ENCODE results near the gene FBXW11. TPM values are rescaled to one million over a fixed set of nuclear protein-coding genes. Genes with fewer than 3 reads are reported as not detected.

The FBXW11 gene
- total RNA-seq, 1 donor from 2014 or later: 61.4 TPM

DNA sequence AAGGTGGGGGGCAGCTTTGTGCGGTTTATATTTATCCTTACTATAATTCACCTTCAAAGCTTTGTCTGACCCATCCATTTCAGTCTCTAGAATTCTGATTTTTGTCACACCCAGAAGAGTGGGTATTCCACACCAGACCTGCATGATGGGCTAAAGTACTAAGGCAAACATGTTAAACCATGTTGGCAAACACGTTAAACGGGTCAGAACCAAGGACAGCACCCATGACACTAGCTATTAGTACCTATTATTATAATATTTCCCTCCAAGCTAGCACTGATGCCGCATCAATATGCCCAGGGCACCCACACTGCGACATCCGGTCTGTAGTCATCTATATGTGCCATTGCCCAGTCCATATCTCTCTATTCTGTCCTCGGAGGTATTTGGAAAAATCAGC, 104.7 kb downstream of the FBXW11 start:
- no peak for DNase-seq (ENCODE audit: extremely low spot score, unreplicated experiment)
- peaks cover 5% of the 10 kb centered on the region for H3K36me3 Mint-ChIP-seq (ENCODE audit: unreplicated experiment)
- H3K4me1 Mint-ChIP-seq (ENCODE audit: unreplicated experiment): peaks cover 30% of the 10 kb centered on the region
- no peak overlapping the region for H3K27ac Mint-ChIP-seq (ENCODE audit: unreplicated experiment)
- no peak overlapping the region for H3K4me3 Mint-ChIP-seq (ENCODE audit: unreplicated experiment)
- no peaks in the 10 kb centered on the region for H3K27me3 Mint-ChIP-seq (ENCODE audit: unreplicated experiment)
- H3K9me3 Mint-ChIP-seq (ENCODE audit: unreplicated experiment): no peaks in the 10 kb centered on the region
- TF ChIP-seq, protein P1, sequence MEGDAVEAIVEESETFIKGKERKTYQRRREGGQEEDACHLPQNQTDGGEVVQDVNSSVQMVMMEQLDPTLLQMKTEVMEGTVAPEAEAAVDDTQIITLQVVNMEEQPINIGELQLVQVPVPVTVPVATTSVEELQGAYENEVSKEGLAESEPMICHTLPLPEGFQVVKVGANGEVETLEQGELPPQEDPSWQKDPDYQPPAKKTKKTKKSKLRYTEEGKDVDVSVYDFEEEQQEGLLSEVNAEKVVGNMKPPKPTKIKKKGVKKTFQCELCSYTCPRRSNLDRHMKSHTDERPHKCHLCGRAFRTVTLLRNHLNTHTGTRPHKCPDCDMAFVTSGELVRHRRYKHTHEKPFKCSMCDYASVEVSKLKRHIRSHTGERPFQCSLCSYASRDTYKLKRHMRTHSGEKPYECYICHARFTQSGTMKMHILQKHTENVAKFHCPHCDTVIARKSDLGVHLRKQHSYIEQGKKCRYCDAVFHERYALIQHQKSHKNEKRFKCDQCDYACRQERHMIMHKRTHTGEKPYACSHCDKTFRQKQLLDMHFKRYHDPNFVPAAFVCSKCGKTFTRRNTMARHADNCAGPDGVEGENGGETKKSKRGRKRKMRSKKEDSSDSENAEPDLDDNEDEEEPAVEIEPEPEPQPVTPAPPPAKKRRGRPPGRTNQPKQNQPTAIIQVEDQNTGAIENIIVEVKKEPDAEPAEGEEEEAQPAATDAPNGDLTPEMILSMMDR (IDR thresholded peaks at IDR 0.05): no peak

DNA sequence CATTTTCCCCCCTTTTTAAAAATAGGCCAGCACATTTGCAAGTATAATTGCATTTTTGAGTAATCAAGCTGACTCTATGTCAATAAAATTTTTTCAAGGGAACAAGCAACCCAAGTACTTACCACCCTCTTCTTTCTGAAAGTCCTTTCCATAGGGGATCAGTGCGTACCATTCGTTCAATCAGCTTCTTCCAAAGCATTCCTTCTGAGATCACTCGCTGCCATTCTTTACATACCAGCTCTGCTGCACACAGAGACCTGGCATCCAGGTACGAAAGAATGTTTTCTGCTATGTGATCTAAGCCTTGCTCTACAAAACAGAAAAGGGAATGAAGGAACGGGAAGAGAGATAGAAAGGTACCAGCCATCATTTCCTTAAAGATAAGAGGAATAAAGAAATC, 106.6 kb downstream of the FBXW11 start:
- Mint-ChIP-seq H3K27ac (ENCODE audit: unreplicated experiment) (no peak overlapping the region), H3K4me1 (ENCODE audit: unreplicated experiment) (peaks cover 37% of the 10 kb centered on the region), H3K9me3 (ENCODE audit: unreplicated experiment) (no peaks in the 10 kb centered on the region), H3K27me3 (ENCODE audit: unreplicated experiment) (no peaks in the 10 kb centered on the region), H3K36me3 (ENCODE audit: unreplicated experiment) (peaks cover 9% of the 10 kb centered on the region), H3K4me3 (ENCODE audit: unreplicated experiment) (no peak overlapping the region)
- TF ChIP-seq, protein P1 (IDR thresholded peaks at IDR 0.05): no peak
- no peak for DNase-seq (ENCODE audit: extremely low spot score, unreplicated experiment)

DNA sequence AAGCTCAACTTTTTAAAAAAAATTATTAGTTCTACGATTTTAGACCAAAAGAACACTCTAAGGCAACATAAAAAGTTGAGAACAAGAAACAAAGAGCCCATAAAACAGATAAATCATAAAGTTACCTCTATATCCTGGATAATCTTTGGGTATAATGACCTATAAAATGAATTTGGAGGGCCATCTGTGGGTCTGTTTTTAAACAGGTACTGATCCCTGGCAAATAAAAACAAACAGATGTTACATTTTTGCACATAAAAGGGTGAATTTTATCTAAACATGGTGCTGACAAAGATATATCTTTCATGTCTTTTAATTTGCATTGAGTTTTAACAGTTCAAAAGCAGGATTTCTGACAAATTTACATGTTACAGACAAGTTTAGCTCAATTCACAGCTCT, 107.6 kb downstream of the FBXW11 start:
- no peaks in the 10 kb centered on the region for H3K27me3 Mint-ChIP-seq (ENCODE audit: unreplicated experiment)
- peaks cover 46% of the 10 kb centered on the region for H3K4me1 Mint-ChIP-seq (ENCODE audit: unreplicated experiment)
- no peak overlapping the region for H3K27ac Mint-ChIP-seq (ENCODE audit: unreplicated experiment)
- no peaks in the 10 kb centered on the region for H3K9me3 Mint-ChIP-seq (ENCODE audit: unreplicated experiment)
- peaks cover 9% of the 10 kb centered on the region for H3K36me3 Mint-ChIP-seq (ENCODE audit: unreplicated experiment)
- TF ChIP-seq, protein P1 (IDR thresholded peaks at IDR 0.05): no peak
- DNase-seq (ENCODE audit: extremely low spot score, unreplicated experiment): no peak
- H3K4me3 Mint-ChIP-seq (ENCODE audit: unreplicated experiment): no peak overlapping the region

DNA sequence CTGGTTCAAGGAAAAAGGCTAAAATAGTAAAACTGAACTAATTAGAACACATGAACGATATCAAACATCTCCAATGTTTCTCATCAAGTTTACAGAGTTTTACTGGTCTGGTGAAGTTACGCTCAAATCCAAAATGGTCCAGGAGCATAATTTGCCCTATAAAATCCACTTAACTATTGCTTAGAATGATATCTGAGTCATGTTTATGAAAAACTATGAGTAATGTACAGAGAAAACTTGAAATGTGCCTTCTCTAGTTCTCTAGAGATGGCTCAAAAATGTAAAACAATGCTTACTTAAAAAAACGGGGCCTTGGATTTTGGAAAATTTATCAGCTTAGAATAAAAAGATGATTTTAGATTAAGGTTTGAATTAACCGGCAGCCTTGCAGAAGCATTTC, 108.1 kb downstream of the FBXW11 start:
- Mint-ChIP-seq H3K27ac (ENCODE audit: unreplicated experiment) (peak overlapping the region; percentile 27), H3K9me3 (ENCODE audit: unreplicated experiment) (no peaks in the 10 kb centered on the region), H3K4me1 (ENCODE audit: unreplicated experiment) (peaks cover 51% of the 10 kb centered on the region), H3K36me3 (ENCODE audit: unreplicated experiment) (peaks cover 9% of the 10 kb centered on the region), H3K27me3 (ENCODE audit: unreplicated experiment) (no peaks in the 10 kb centered on the region), H3K4me3 (ENCODE audit: unreplicated experiment) (no peak overlapping the region)
- DNase-seq (ENCODE audit: extremely low spot score, unreplicated experiment): no peak
- TF ChIP-seq, protein P1 (IDR thresholded peaks at IDR 0.05): no peak

DNA sequence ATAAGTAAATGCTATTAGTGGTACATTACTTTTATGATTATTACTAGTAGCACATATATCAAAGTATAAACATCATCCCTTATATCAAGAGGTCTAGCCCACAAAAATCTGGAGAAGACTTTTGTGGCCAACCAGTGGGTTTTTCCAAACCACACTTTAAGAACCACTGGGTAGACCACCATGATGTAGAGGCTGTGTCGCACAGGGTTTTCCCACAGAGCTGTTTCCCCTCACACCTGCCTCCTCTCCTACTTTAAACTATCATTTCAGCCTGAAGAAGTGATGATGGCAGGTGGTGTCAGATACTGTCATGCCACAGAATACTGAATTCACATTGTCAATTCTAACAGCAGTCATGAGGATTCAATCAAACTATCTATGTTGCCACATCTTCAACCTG, 109.2 kb downstream of the FBXW11 start:
- no peak overlapping the region for H3K27ac Mint-ChIP-seq (ENCODE audit: unreplicated experiment)
- peaks cover 61% of the 10 kb centered on the region for H3K4me1 Mint-ChIP-seq (ENCODE audit: unreplicated experiment)
- DNase-seq (ENCODE audit: extremely low spot score, unreplicated experiment): no peak
- H3K27me3 Mint-ChIP-seq (ENCODE audit: unreplicated experiment): no peaks in the 10 kb centered on the region
- H3K4me3 Mint-ChIP-seq (ENCODE audit: unreplicated experiment): no peak overlapping the region
- peaks cover 9% of the 10 kb centered on the region for H3K36me3 Mint-ChIP-seq (ENCODE audit: unreplicated experiment)
- TF ChIP-seq, protein P1 (IDR thresholded peaks at IDR 0.05): no peak
- H3K9me3 Mint-ChIP-seq (ENCODE audit: unreplicated experiment): no peaks in the 10 kb centered on the region
